H9 (cell line): ENCODE data around the gene RALGPS2. TPM values are rescaled to one million over a fixed set of nuclear protein-coding genes. Genes with fewer than 3 reads are reported as not detected.

Source experiments
- DNase-seq: peaks from one replicate; pipeline ENCODE4 v3.0.0-alpha.2; 2017
- H2AFZ ChIP-seq: one replicate; pipeline ENCODE4 v1.6.1; 2013; ENCODE audit warnings: mild to moderate bottlenecking, low read length, control low read depth, moderate library complexity
- H2AK5ac ChIP-seq: 2 replicates; pipeline ENCODE4 v1.6.1; 2013; ENCODE audit warnings: low read length, control low read depth, mixed read lengths; ENCODE audit not compliant: insufficient read length
- H2BK120ac ChIP-seq: one replicate; pipeline ENCODE4 v1.6.1; 2013; ENCODE audit warnings: low read depth, mild to moderate bottlenecking, low read length, control low read depth, inconsistent platforms; ENCODE audit not compliant: poor library complexity, severe bottlenecking
- H2BK12ac ChIP-seq: 2 replicates; pipeline ENCODE4 v1.6.1; 2013; ENCODE audit warnings: low read length, control low read depth, mixed read lengths, low read depth; ENCODE audit not compliant: insufficient read length
- H2BK15ac ChIP-seq: 2 replicates; pipeline ENCODE4 v1.6.1; 2013; ENCODE audit warnings: low read depth, low read length, control low read depth
- H2BK20ac ChIP-seq: one replicate; pipeline ENCODE4 v1.6.1; 2013; ENCODE audit warnings: low read depth, mild to moderate bottlenecking, low read length, control low read depth, inconsistent platforms; ENCODE audit not compliant: poor library complexity, severe bottlenecking
- H2BK5ac ChIP-seq: 2 replicates; pipeline ENCODE4 v1.6.1; 2013; ENCODE audit warnings: low read length, control low read depth, mixed read lengths; ENCODE audit not compliant: insufficient read length
- H3K14ac ChIP-seq: 2 replicates; pipeline ENCODE4 v1.6.1; 2013; ENCODE audit warnings: low read length, control low read depth; ENCODE audit not compliant: insufficient read depth
- H3K18ac ChIP-seq: 2 replicates; pipeline ENCODE4 v1.6.1; 2013; ENCODE audit warnings: low read depth, mild to moderate bottlenecking, mixed read lengths, low read length, control low read depth; ENCODE audit not compliant: insufficient read length
- H3K23ac ChIP-seq: 2 replicates; pipeline ENCODE4 v1.6.1; 2013; ENCODE audit warnings: low read length, control low read depth, mixed read lengths, low read depth; ENCODE audit not compliant: insufficient read length
- H3K23me2 ChIP-seq: 2 replicates; pipeline ENCODE4 v1.6.1; 2013; ENCODE audit warnings: low read depth, mild to moderate bottlenecking, mixed read lengths, low read length, control low read depth; ENCODE audit not compliant: insufficient read length, poor library complexity, severe bottlenecking
- H3K27ac ChIP-seq: 2 replicates; pipeline ENCODE4 v1.5.1; 2013; ENCODE audit warnings: low read length, control low read depth, mixed read lengths, low read depth; ENCODE audit not compliant: insufficient read length
- H3K27me3 ChIP-seq: 2 replicates; pipeline ENCODE4 v1.6.1; 2013; ENCODE audit warnings: low read length, control low read depth, inconsistent platforms; ENCODE audit not compliant: insufficient read depth
- H3K4ac ChIP-seq: 2 replicates; pipeline ENCODE4 v1.6.1; 2013; ENCODE audit warnings: low read depth, mild to moderate bottlenecking, control low read depth, inconsistent platforms, low read length, moderate library complexity
- H3K4me1 ChIP-seq: 2 replicates; pipeline ENCODE4 v1.6.1; 2013; ENCODE audit warnings: low read length, control low read depth, inconsistent platforms; ENCODE audit not compliant: insufficient read depth
- H3K4me2 ChIP-seq: 2 replicates; pipeline ENCODE4 v1.6.1; 2013; ENCODE audit warnings: low read length, control low read depth, mixed read lengths; ENCODE audit not compliant: insufficient read length, insufficient read depth
- H3K56ac ChIP-seq: 2 replicates; pipeline ENCODE4 v1.6.1; 2013; ENCODE audit warnings: low read depth, mild to moderate bottlenecking, mixed read lengths, low read length, control low read depth; ENCODE audit not compliant: insufficient read length
- H3K79me1 ChIP-seq: 2 replicates; pipeline ENCODE4 v1.6.1; 2013; ENCODE audit warnings: low read depth, mild to moderate bottlenecking, moderate library complexity, low read length, control low read depth, inconsistent platforms; ENCODE audit not compliant: insufficient read depth, poor library complexity, severe bottlenecking
- H3K79me2 ChIP-seq: 2 replicates; pipeline ENCODE4 v1.6.1; 2013; ENCODE audit warnings: low read length, control low read depth, inconsistent platforms; ENCODE audit not compliant: insufficient read depth
- H3K9ac ChIP-seq: 2 replicates; pipeline ENCODE4 v1.6.1; 2013; ENCODE audit warnings: low read length, control low read depth, mixed read lengths; ENCODE audit not compliant: insufficient read length; ENCODE audit errors: extremely low read depth
- H3K9me3 ChIP-seq: one replicate; pipeline ENCODE4 v1.6.1; 2013; ENCODE audit warnings: low read depth, low read length, inconsistent platforms; ENCODE audit not compliant: control insufficient read depth
- H3T11ph ChIP-seq: one replicate; pipeline ENCODE4 v1.6.1; 2013; ENCODE audit warnings: mild to moderate bottlenecking, low read length, control low read depth, inconsistent platforms
- H4K20me1 ChIP-seq: one replicate; pipeline ENCODE4 v1.6.1; 2013; ENCODE audit not compliant: control insufficient read depth, insufficient read length, insufficient read depth
- H4K5ac ChIP-seq: 2 replicates; pipeline ENCODE4 v1.6.1; 2013; ENCODE audit warnings: low read depth, mild to moderate bottlenecking, mixed read lengths, low read length, control low read depth; ENCODE audit not compliant: insufficient read length
- H4K8ac ChIP-seq: replicated peaks from 2 replicates; pipeline ENCODE4 v1.6.1; 2013; ENCODE audit warnings: low read length, control low read depth, mixed read lengths, low read depth; ENCODE audit not compliant: insufficient read length
- H4K91ac ChIP-seq: 2 replicates; pipeline ENCODE4 v1.6.1; 2013; ENCODE audit warnings: low read depth, mild to moderate bottlenecking, moderate library complexity, mixed read lengths, low read length, control low read depth; ENCODE audit not compliant: insufficient read length
- H3K27ac Mint-ChIP-seq, 3 experiments: 2 replicates in 2 of 3; 3 replicates in 1 of 3; pipeline ENCODE4 v1.8.0; 2020 to 2021; ENCODE audit warnings: mixed read lengths in 3 of 3, mild to moderate bottlenecking in 1 of 3, moderate library complexity in 1 of 3
- H3K27me3 Mint-ChIP-seq: 2 replicates; pipeline ENCODE4 v1.8.0; 2021; ENCODE audit warnings: low read depth, mild to moderate bottlenecking, moderate library complexity, mixed read lengths
- H3K36me3 Mint-ChIP-seq, 3 experiments: 2 replicates in 2 of 3; 3 replicates in 1 of 3; pipeline ENCODE4 v1.8.0; 2020 to 2021; ENCODE audit warnings: low read depth in 3 of 3, mixed read lengths in 3 of 3; ENCODE audit not compliant: insufficient read depth in 1 of 3
- H3K4me1 Mint-ChIP-seq, 2 experiments: 2 replicates each; pipeline ENCODE4 v1.8.0; 2020; ENCODE audit warnings: mixed read lengths in 2 of 2
- H3K4me3 Mint-ChIP-seq, 2 experiments: 2 replicates in 1 of 2; 3 replicates in 1 of 2; pipeline ENCODE4 v1.8.0; 2020 to 2021; ENCODE audit warnings: mild to moderate bottlenecking in 2 of 2, mixed read lengths in 2 of 2, moderate library complexity in 1 of 2
- H3K9me3 Mint-ChIP-seq, 2 experiments: 2 replicates in 1 of 2; 3 replicates in 1 of 2; pipeline ENCODE4 v1.8.0; 2020; ENCODE audit warnings: mild to moderate bottlenecking in 2 of 2, mixed read lengths in 2 of 2, moderate library complexity in 1 of 2
- WGBS: extraction: QIAGEN DNeasy Blood & Tissue Kit; methylation state at CpG from one replicate; pipeline ENCODE4 v1.1.7; 2013; ENCODE audit warnings: missing lambda C conversion rate, low lambda C conversion rate, mixed read lengths; ENCODE audit not compliant: insufficient read length; ENCODE audit errors: extremely low coverage; 5-methylcytosine and 5-hydroxymethylcytosine counted together
- microRNA-seq: library from miRNA; unstranded; fragments of <30 nt; microRNA quantifications from one replicate; pipeline ENCODE4, GENCODE V29; 2020; ENCODE audit warnings: borderline microRNAs expressed
- total RNA-seq: library from RNA; stranded (reverse); gene quantifications from 2 replicates; pipeline ENCODE4 v1.2.1, GENCODE V29; 2021
- TF ChIP-seq, protein P1 (sequence below): fragments of 200-600 bp; sonication (generic); conservative IDR thresholded peaks from 3 replicates; pipeline ENCODE4 v1.8.0; 2021; ENCODE audit warnings: antibody characterized with exemption, mild to moderate bottlenecking

RALGPS2 gene
- total RNA-seq, 1 experiment from 2014 or later: 32.6 TPM

DNA sequence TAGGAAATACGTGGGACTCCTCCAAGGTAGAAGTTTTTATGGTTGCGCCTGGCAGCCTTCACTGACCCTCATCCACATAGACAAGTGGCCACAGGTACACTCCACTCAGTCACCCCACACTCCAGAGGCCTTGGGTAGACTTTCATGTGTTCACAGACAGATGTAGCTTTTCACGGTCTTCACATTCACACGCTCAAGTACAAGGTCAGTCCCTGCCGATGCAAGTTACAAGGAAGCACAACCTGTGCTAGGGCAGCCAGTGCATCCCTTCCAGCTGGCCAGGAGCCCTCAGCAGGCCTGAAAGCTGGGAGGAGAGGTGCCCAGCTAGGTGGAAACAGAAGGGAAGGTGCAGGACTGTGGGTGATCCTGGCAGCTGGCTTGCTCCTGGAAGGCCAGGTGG lies 245.1 kb downstream of the RALGPS2 start:
- Histone ChIP-seq H2BK120ac (no peak overlapping the region), H3K56ac (no peak overlapping the region), H3K27me3 (no peaks in the 10 kb centered on the region), H3K4me1 (no peaks in the 10 kb centered on the region), H3K4me2 (no peak overlapping the region), H3K4ac (no peak overlapping the region), H2BK20ac (no peak overlapping the region), H2BK5ac (no peak overlapping the region), H4K8ac (no peak overlapping the region), H3K23me2 (no peaks in the 10 kb centered on the region), H2AFZ (no peak overlapping the region), H2AK5ac (no peak overlapping the region), H3K9me3 (no peaks in the 10 kb centered on the region), H4K91ac (no peak overlapping the region), H4K20me1 (no peaks in the 10 kb centered on the region), H3T11ph (no peak overlapping the region), H4K5ac (no peak overlapping the region), H3K79me2 (no peaks in the 10 kb centered on the region), H3K79me1 (no peaks in the 10 kb centered on the region), H3K23ac (no peak overlapping the region), H2BK15ac (no peak overlapping the region), H2BK12ac (no peak overlapping the region), H3K18ac (no peak overlapping the region), H3K14ac (no peak overlapping the region), H3K27ac (no peak overlapping the region), H3K9ac (no peak overlapping the region)
- Mint-ChIP-seq H3K27ac (no peak overlapping the region), H3K4me1 (peaks cover 11 to 12% of the 10 kb centered on the region in 2 experiments; a peak in 3 of 4 replicates), H3K9me3 (peaks cover 0 to 9% of the 10 kb centered on the region in 2 experiments; a peak in 3 of 5 replicates), H3K4me3 (no peak overlapping the region), H3K36me3 (peaks cover 0 to 1% (median 0%) of the 10 kb centered on the region in 3 experiments; a peak in 3 of 7 replicates), H3K27me3 (no peaks in the 10 kb centered on the region; the same call in 1 of the 2 replicates)
- DNase-seq: no peak
- TF ChIP-seq, protein P1, sequence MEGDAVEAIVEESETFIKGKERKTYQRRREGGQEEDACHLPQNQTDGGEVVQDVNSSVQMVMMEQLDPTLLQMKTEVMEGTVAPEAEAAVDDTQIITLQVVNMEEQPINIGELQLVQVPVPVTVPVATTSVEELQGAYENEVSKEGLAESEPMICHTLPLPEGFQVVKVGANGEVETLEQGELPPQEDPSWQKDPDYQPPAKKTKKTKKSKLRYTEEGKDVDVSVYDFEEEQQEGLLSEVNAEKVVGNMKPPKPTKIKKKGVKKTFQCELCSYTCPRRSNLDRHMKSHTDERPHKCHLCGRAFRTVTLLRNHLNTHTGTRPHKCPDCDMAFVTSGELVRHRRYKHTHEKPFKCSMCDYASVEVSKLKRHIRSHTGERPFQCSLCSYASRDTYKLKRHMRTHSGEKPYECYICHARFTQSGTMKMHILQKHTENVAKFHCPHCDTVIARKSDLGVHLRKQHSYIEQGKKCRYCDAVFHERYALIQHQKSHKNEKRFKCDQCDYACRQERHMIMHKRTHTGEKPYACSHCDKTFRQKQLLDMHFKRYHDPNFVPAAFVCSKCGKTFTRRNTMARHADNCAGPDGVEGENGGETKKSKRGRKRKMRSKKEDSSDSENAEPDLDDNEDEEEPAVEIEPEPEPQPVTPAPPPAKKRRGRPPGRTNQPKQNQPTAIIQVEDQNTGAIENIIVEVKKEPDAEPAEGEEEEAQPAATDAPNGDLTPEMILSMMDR: no peak
- no CpG with 5 or more reads among the region's 5 CpGs for WGBS

Small RNA genes lying within 50 kb of the gene (microRNA-seq; reads per million reads assigned to microRNA genes)
- not detected for gene MIR4424

Other genes starting within 250 kb of the RALGPS2 start
- not detected in 2 replicates for gene CLEC20A, start 228.3 kb upstream of the RALGPS2 start, total RNA-seq
- not detected in 2 replicates for gene TEX35, start 212.1 kb upstream of the RALGPS2 start, total RNA-seq
- gene ANGPTL1, start 145.8 kb downstream of the RALGPS2 start, total RNA-seq: not detected in 2 replicates